Measurements from ENCODE around the gene SOX10. TPM values are rescaled to one million over a fixed set of nuclear protein-coding genes. Genes with fewer than 3 reads are reported as not detected.
"Not testable (repeated sequence)": the region's sequence is repeated elsewhere in the genome, so short reads cannot be mapped to it uniquely, and the experiment has no call there.

The SOX10 gene
- polyA plus RNA-seq, 6 donors from 2014 or later, result not detected

DNA sequence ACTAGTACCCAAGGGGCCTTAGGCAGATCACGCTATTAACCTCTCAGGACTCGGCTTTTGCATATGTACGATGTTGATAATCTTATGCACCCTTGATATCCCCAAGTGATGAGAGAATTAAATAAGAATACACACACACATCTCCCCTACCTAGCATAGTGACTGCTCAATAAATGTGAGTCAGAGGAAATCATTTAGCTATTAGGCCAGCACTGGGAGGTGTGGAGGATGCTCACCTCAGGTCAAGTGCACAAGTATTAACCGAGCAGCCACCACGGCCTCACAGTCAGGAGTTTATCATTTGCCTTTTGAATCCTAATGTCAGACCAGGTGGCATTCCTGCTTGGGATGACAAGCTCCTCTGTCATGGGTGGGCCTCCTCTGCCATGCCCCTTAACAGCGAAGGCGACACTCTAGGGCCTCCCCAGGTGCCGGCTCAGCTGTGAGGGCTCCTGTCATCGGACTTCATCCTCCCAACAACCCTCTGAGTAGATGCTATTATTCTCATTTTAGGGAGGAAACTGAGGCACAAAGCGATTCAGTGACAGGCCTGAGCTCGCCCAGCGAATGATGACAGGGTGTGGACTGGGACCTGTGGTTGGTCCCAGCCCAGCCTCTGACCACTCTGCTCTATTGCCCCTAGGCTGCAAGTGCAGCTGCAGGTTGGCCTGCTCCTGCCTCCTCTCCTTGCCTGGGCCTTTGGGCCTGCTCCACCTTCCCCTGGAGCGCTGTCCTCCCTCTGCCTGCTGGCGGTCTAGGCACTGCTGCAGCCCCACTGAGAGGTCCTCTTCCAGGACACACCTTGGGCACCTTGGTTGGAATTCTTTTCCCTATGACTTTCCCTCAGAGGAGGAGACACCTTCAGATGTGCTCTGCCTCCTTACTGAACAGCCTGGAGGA is 5.0 kb upstream of the SOX10 start:
- Mint-ChIP-seq H3K4me3 (no peak overlapping the region), H3K4me1 (peaks cover 0 to 2% (median 0%) of the 10 kb centered on the region in 3 donors), H3K9me3 (no peaks in the 10 kb centered on the region), H3K36me3 (no peaks in the 10 kb centered on the region), H3K27me3 (no peaks in the 10 kb centered on the region), H3K27ac (peak overlapping the region in 1 of 6 donors; percentile 32)
- no peak for DNase-seq
- ATAC-seq (ENCODE audit: low read depth in 2 of 2), result no peak

- Mint-ChIP-seq H3K4me3 (no peak overlapping the region), H3K27ac (no peak overlapping the region)
Measured at GRCh38 chr22:37986371-37986770, 2.0 kb upstream of the SOX10 start.

DNA sequence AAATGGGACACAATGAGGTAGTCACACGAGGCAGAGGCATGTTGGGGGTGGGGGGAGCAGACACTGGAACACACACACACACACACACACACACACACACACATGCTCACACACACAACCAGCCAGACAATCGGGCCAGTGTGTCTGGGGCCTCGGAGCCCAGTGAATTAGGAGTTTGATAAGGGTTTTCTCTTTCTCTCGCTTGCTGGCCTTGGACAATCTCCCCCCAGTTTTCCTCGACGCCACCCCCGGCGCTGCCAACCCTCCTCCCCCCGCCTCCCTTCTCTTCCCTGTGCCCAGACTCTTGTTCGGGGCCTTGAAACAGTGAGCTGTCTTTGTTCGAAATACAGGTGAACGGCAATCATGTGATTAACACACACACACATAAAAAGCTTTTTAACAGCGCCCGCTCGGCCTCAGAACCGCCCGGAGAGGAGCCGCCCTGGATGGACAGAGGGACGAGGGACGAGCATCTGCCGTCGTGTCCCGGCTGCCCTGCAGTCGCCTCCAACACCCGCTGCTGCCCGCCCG is 1.5 kb upstream of the SOX10 start:
- no peak overlapping the region for H3K27ac Mint-ChIP-seq

More at GRCh38 chr22:37986371-37986770, 2.0 kb upstream of the SOX10 start:
- no peaks in the 10 kb centered on the region for H3K4me1 Mint-ChIP-seq
- H3K36me3 Mint-ChIP-seq, result no peaks in the 10 kb centered on the region
- no peak for DNase-seq
- no peak for ATAC-seq (ENCODE audit: low read depth in 2 of 2)
- H3K9me3 Mint-ChIP-seq, result no peaks in the 10 kb centered on the region
- H3K27me3 Mint-ChIP-seq, result no peaks in the 10 kb centered on the region

GRCh38 chr22:37985050-37985585 is 763 bp upstream of the SOX10 start:
- Mint-ChIP-seq H3K36me3 (no peaks in the 10 kb centered on the region), H3K4me1 (no peaks in the 10 kb centered on the region), H3K9me3 (no peaks in the 10 kb centered on the region), H3K27ac (peak overlapping the region in 2 of 6 donors; percentile 47 to 86), H3K27me3 (no peaks in the 10 kb centered on the region), H3K4me3 (no peak overlapping the region)
- no peak for DNase-seq
- no peak for ATAC-seq (ENCODE audit: low read depth in 2 of 2)

More for the DNA sequence above, 1.5 kb upstream of the SOX10 start:
- Mint-ChIP-seq H3K4me3 (no peak overlapping the region), H3K27me3 (no peaks in the 10 kb centered on the region), H3K4me1 (no peaks in the 10 kb centered on the region), H3K9me3 (no peaks in the 10 kb centered on the region), H3K36me3 (no peaks in the 10 kb centered on the region)
- ATAC-seq (ENCODE audit: low read depth in 2 of 2) (no peak), DNase-seq (no peak)

DNA sequence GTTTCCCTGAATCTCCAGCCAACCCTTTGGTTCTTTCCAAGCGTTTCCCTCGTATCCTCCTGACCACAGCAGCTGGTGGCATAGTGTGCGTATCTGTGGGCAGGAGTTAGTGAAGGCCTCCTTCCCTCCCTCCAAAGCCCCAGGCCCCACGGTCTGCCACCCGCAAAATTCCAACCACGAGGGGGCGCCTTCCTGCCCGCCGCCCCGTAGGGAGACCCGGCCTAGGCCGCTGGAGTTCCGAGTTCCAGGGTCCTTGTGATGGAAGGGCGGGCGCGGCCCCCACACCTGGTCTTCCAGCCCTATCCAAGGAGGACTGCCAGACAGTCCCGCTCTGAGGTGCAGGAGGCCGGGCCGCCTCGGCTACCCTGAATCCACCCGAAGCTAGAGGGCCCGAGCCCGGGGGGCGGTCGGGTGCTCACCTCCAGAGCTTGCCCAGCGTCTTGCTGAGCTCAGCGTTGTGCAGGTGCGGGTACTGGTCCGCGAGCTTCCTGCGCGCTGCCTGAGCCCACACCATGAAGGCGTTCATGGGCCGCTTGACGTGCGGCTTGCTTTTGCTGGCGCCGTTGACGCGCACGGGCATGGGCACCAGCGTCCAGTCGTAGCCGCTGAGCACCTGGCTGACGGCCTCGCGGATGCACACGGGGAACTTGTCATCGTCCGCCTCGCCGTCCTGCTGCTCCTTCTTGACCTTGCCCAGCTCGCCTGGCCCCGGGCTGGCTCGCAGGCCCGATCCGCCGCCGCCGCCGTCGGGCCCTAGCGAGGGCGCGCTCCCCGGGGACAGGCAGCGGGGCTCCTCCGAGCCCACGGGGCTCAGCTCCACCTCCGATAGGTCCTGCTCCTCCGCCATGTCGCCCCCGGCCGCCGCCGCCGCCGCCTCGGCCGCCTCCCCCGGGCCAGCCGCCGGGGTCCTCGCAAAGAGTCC is 1.2 kb downstream of the SOX10 start:
- no peak overlapping the region for H3K4me3 Mint-ChIP-seq
- no peaks in the 10 kb centered on the region for H3K4me1 Mint-ChIP-seq
- H3K27me3 Mint-ChIP-seq, result no peaks in the 10 kb centered on the region
- ATAC-seq (ENCODE audit: low read depth in 2 of 2) (no peak), DNase-seq (no peak)
- H3K27ac Mint-ChIP-seq, result no peak overlapping the region
- no peaks in the 10 kb centered on the region for H3K9me3 Mint-ChIP-seq
- H3K36me3 Mint-ChIP-seq, result no peaks in the 10 kb centered on the region

DNA sequence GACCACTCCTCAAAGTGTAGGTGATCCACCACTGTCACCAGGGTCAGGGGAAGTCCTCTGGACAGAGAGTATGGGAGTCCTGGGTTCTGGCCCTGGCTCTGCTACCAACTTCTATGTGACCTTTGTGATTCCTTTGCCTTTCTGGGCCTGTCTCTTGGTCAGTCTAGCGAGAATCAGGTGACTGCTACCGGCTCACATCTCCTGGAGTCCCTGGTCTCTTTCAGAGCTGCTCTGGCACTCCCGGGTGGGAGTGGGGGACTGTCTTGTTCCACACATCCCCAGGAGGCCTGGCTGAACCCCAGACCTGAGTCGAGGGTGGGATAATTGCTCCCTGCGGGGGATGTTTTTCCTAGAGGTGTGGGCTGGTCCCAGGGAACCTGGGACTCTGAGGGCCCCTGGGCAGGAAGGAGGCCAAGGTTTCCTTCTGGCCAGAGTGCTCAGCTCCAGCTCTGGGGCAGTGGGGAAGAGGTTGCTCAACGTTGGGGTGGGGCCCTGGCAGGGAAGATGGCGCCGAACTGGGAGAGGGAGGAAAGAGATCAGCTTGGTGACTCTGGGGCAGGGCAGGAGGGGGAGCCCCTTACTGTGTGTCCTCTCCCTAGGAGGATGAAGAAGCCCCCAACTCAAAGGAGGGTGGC is 2.1 kb downstream of the SOX10 start:
- Mint-ChIP-seq H3K9me3 (no peaks in the 10 kb centered on the region), H3K36me3 (no peaks in the 10 kb centered on the region), H3K27ac (peak overlapping the region in 2 of 6 donors; percentile 53 to 86), H3K4me3 (no peak overlapping the region), H3K4me1 (peaks cover 0 to 6% (median 0%) of the 10 kb centered on the region in 3 donors), H3K27me3 (no peaks in the 10 kb centered on the region)
- ATAC-seq (ENCODE audit: low read depth in 2 of 2) (no peak), DNase-seq (no peak)

GRCh38 chr22:37981282-37982011 is 2.9 kb downstream of the SOX10 start:
- Mint-ChIP-seq H3K27ac (peak overlapping the region in 1 of 6 donors; percentile 70), H3K4me1 (peaks cover 0 to 6% (median 0%) of the 10 kb centered on the region in 3 donors), H3K36me3 (no peaks in the 10 kb centered on the region), H3K9me3 (no peaks in the 10 kb centered on the region), H3K4me3 (no peak overlapping the region), H3K27me3 (no peaks in the 10 kb centered on the region)
- no peak for DNase-seq
- no peak for ATAC-seq (ENCODE audit: low read depth in 2 of 2)

DNA sequence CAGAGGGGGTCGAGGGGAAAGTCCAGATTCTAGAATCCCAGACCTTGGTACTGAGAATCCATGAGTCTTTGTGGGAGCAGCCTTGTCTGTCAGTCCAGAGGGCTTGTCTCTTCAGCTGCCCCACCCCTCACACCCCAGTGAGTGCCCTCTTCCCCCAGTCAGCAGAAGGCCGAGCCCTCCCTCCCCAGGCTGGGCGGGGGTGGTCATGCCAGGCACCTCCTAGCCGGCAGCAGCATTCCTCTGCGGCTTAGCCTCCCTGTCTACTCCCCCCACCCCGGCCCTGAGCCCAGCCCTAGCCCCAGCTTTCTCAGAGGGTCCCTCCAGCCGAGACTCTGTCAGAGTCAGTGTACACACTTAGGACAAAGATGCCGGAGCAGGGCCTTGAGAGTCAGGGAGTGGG is 4.6 kb downstream of the SOX10 start:
- DNase-seq (no peak), ATAC-seq (ENCODE audit: low read depth in 2 of 2) (no peak)
- H3K4me3 Mint-ChIP-seq, result no peak overlapping the region
- H3K4me1 Mint-ChIP-seq, result peaks cover 0 to 8% (median 0%) of the 10 kb centered on the region in 3 donors
- no peaks in the 10 kb centered on the region for H3K27me3 Mint-ChIP-seq
- H3K27ac Mint-ChIP-seq, result no peak overlapping the region
- peaks cover 0 to 7% of the 10 kb centered on the region in 2 donors for H3K36me3 Mint-ChIP-seq
- H3K9me3 Mint-ChIP-seq, result no peaks in the 10 kb centered on the region

DNA sequence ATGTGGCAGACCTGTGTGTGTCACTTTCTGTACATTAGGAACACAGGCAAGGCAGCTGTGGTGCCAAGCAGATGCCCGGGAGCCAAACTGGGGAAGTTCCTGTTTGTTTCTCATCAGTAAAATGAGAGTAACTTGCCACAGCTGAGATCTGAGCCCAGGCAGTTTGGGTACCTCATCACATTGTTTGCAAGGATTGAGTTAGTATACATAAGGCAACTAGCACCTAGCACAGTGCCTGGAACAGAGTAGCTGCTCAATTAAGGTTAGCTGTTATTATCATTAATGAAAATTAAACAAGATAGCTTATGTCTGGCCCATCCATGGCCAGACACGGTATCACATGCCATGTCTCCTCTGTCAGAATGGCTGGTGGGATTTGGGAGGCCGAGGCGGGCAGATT is 7.8 kb downstream of the SOX10 start:
- H3K4me1 Mint-ChIP-seq, result peaks cover 0 to 10% (median 7%) of the 10 kb centered on the region in 3 donors
- no peak overlapping the region for H3K27ac Mint-ChIP-seq
- H3K4me3 Mint-ChIP-seq, result no peak overlapping the region
- peaks cover 0 to 16% of the 10 kb centered on the region in 2 donors for H3K36me3 Mint-ChIP-seq
- no peaks in the 10 kb centered on the region for H3K9me3 Mint-ChIP-seq
- H3K27me3 Mint-ChIP-seq, result no peaks in the 10 kb centered on the region
- ATAC-seq (ENCODE audit: low read depth in 2 of 2), result no peak
- no peak for DNase-seq

DNA sequence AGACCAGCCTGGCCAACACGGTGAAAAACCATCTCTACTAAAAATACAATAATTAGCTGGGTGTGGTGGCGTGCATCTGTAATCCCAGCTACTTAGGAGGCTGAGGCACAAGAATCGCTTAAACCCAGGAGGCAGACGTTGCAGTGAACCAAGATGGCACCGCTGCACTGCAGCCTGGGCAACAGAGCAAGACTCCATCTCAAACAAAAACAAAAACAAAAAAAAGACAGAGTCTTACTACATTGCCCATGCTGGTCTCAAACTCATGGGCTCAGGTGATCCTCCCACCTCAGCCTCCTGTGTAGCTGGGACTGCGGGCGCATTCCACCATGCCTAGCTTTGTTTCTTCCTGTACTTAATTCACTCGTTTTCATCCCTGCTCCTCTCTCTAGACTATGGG is 8.3 kb downstream of the SOX10 start:
- DNase-seq; ATAC-seq (ENCODE audit: low read depth in 2 of 2); H3K27me3 Mint-ChIP-seq; H3K27ac Mint-ChIP-seq; H3K4me1 Mint-ChIP-seq; H3K4me3 Mint-ChIP-seq; H3K9me3 Mint-ChIP-seq: not testable (repeated sequence)
- peaks cover 0 to 16% of the 10 kb centered on the region in 2 donors for H3K36me3 Mint-ChIP-seq

DNA sequence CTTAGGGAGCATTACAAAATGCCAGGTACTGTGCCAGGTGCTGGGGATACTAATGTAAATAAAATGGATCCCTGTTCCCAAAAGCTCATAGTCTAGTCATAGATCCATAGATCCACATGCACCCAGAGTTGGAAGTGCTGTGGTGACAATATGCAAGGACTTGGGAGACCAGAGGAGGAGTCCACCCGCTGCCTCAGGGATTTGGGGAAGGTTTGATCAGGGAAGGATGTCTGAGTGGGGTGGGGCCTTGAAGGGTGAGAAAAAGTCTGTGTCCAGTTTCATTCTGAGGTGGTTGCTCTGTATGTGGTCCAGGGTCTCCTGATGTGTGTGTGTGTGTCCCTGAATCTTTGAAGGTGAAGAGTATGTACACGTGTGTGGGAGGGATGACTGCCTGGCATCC is 9.2 kb downstream of the SOX10 start:
- Mint-ChIP-seq H3K9me3 (no peaks in the 10 kb centered on the region), H3K4me3 (no peak overlapping the region), H3K27me3 (no peaks in the 10 kb centered on the region), H3K27ac (no peak overlapping the region), H3K36me3 (peaks cover 0 to 16% of the 10 kb centered on the region in 2 donors), H3K4me1 (peaks cover 0 to 10% (median 7%) of the 10 kb centered on the region in 3 donors)
- ATAC-seq (ENCODE audit: low read depth in 2 of 2) (no peak), DNase-seq (no peak)
